GM18519 (cell line): ENCODE measurements around the gene CST6.
"Not testable (repeated sequence)": the region's sequence is repeated elsewhere in the genome, so short reads cannot be mapped to it uniquely, and the experiment has no call there.

Experiments
- ATAC-seq: cut with Tn5 transposase; IDR thresholded peaks from one replicate; pipeline ENCODE4 v1.9.1; 2021; ENCODE audit warnings: mild to moderate bottlenecking, moderate library complexity; ENCODE audit not compliant: unreplicated experiment, low FRiP score

Gene CST6

GRCh38 chr11:66012946-66013761 is 1.3 kb downstream of the CST6 start:
- ATAC-seq, result no peak

GRCh38 chr11:66013762-66014100 is 1.9 kb downstream of the CST6 start:
- no peak for ATAC-seq

GRCh38 chr11:66014804-66015453 is 3.1 kb downstream of the CST6 start:
- no peak for ATAC-seq

DNA sequence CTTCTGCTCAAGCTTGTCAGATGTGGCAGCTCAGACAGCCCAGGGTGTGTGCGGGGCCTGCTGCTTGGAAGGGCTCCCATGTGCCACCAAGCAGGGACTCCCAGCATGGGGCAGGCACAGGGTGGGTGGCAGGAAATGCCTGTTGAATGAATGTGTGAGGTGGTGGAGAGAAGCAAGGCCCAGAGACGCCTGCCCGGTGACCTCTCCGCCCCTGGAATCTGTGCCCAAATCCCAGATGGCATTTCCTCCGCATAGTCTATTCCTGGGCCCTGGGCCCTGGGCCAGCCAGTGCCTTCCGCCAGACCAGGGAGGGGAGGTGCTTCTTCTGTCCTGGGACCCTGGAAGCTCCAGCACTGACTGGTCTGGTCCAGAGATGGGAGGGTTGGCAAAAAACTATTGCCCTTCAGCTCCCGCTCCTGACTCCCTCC is 3.7 kb downstream of the CST6 start:
- no peak for ATAC-seq

DNA sequence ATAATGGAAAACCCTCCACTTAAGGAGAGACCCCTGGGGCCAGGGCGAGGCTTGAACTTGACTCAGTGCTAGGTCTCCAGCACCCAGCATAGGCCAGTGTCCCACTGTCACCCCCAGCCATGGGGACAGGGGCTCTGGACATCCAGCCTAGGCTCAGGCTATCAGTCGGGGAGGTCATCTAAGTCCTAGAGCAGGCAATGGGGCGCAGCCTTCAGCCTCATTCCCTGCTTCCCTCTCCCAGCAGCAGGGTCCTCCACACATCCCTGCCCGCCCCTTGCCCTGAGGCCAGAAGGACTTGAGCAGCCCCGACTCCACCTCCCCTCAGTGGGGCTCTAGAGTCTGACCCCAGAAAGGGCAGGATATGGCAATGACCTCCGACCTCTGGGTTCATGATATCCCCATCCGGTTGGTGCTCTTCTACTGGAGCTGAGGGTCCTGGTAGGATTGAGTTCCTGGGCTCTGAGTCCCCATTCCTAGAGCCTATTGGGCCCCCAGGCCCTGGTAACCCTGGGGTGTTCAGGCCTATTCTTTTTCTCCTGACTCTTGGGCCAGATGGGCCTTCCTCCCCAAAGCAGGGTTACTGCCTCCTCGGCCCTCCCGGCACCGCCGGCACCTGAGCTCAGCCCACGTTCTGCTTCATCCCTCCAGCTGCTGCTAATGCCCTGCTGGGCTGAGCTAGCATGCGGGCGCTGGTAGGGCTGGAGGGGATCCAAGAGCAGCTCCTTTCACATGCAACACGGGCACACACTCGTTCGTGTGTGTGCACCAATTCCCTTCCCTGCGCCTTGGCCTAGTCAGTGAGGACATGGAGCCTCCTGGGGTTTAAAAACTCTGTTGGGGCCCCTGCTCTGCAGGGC is 4.4 kb downstream of the CST6 start:
- no peak for ATAC-seq

DNA sequence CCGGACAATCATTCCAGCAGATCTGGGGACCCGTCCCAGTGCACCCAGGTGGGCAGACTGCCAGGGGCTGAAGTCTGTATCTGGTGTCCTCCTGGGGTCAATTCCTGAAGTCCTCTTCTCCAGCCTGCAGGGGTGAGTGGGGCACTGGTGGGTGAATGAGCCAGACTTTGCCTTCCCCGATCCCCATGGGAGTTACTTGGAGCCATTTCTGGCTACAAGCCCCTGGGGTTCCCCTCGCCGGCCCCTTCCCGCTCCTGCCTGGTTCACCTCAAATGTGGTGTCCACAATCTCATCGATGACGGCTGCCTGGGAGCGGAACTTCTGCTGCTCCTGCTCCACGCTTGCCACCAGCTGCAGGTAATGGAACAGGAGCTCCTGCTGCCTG is 5.0 kb downstream of the CST6 start:
- no peak for ATAC-seq

DNA sequence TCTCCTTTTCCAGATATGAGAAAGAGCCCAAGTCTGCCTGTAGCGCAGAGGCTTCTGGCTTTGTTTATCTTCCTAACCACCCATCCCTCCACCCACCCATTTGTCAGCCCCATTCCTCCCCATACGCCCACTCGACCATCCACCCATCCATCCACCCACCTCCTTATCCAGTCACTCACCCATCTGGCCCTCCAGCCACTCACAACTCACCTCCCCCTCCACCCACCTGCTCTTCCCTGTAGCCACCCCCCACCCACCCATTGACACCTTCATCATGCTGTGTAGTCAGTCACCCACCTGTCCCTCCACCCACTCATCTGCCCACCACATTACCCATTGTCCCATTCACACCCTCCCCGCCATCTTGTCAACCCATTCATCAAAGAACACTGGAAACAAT is 5.5 kb downstream of the CST6 start:
- ATAC-seq, result no peak

DNA sequence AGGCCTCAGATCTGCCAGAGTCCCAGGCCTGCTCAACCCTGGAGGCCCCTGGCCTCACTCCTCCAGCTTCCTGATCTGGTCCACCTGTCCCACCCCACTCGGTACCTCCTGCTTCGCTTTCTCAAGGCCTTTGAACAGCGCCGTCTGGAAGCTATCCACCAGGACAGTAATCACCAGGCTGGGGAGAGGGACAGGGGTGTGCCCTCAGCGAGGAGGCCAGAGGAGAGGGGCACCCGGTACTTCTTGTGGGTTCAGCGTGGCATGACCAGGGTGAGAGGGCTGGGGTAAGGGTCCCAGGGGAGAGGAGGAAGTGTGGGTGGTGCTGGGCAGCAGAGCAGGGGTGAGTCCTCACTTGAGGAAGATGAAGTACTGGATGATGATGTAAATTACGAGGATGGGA is 8.4 kb downstream of the CST6 start:
- ATAC-seq, result no peak

- ATAC-seq, result no peak
These were observed 9.0 kb downstream of the CST6 start for GRCh38 chr11:66020618-66021357.

- no peak for ATAC-seq
These were observed 10.8 kb downstream of the CST6 start for GRCh38 chr11:66022401-66023185.

DNA sequence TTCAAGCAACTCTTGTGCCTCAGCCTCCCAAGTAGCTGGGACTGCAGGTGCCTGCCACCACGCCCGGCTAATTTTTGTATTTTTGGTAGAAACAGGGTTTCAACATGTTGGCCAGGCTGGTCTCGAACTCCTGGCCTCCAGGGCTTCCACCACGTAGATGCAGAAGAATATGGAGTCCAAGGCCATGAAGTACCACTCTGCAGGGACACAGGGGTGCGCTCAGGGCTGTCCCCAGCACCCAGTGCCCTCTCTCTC is 11.3 kb downstream of the CST6 start:
- not testable (repeated sequence) for ATAC-seq

GRCh38 chr11:66026017-66026529 is 14.3 kb downstream of the CST6 start, which contains the start of gene CATSPER1:
Gene CATSPER1 (minus strand): TSS chr11:66026479. CDS start chr11:66026379, 100 bp downstream.
- ATAC-seq, result no peak

- ATAC-seq, result no peak
These were observed 21.3 kb downstream of the CST6 start for GRCh38 chr11:66032957-66033735.

DNA sequence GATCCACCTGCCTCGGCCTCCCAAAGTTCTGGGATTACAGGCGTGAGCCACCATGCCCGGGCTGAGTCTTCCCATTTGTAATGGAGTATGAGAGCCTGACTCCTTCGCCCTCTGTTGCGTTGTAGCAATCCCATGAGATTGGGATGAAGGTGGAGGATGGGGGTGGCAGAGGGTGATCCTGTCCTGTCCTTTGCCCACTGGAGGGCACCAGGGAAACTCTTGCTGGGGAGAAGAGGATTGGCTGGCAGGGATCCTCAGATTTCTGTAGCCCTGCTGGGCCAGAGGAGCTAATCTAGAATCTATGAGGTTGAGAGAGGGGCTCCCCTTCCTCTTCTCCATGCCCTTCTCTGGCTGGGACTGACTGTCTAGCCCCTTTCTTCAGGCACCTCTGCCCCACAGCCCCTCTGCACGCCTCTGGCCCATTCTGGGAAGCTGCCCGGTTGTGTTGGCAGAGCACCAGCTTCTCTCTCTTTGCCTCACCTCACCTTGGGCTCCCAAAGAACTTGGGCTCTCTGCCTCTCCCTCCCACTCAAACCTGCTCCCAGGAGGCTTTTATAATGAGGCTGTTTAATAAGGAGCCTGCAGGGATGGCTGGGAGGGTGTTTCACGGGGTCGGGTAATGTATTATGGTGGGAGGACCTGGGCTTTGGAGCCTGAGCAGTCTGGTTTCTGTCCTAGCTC is 24.0 kb downstream of the CST6 start:
- no peak for ATAC-seq

DNA sequence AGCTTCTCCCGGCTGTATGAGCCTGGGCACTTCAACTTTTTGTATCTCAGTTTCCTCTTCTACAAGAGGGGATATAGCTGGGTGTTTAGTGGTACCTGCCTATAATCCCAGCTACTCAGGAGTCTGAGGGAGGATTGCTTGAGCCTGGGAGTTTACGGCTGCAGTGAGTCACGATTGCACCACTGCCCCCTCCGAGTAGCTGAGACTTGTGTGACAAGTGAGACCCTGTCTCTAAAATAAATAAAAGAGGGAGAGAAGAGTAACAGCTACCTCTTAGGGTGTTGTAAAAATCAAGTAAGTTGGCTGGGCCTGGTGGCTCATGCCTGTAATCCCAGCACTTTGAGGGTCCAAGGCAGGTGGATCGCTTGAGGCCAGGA is 24.5 kb downstream of the CST6 start:
- no peak for ATAC-seq

DNA sequence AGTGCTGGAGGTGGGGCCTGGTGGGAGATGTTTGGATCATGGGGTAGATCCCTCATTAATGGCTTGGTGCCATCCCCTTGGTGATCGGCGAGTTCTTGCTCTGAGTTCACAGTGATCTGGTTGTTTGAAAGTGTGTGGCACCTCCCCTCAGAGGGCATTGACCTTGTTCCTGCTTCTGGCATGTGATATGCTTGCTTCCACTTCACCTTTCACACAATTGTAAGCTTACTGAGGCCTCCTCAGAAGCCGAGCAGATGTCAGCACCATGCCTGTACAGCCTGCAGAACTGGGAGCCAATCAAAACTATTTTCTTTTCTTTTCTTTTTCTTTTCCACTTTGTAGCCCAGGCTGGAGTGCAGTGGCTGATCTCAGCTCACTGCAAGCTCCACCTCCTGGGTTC is 25.5 kb downstream of the CST6 start:
- ATAC-seq, result no peak

DNA sequence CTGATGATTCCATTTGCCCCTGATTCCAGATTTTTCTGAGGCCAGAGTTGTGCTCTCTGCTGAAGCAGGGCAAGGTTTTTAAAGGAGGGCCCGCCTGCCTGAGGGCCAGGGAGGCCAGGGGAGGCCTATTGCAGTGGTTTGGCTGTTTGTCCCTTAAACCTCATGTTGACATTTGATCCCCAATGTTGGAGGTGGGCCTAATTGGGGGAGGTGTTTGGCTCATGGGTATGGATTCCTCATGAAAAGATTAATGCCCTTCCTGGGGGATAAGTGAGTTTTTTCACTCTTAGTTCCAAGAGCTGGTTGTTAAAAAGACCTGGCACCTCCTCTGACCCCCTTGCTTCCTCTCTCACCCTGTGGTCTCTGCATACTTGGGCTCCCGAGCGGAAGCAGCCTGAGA is 28.0 kb downstream of the CST6 start:
- no peak for ATAC-seq

DNA sequence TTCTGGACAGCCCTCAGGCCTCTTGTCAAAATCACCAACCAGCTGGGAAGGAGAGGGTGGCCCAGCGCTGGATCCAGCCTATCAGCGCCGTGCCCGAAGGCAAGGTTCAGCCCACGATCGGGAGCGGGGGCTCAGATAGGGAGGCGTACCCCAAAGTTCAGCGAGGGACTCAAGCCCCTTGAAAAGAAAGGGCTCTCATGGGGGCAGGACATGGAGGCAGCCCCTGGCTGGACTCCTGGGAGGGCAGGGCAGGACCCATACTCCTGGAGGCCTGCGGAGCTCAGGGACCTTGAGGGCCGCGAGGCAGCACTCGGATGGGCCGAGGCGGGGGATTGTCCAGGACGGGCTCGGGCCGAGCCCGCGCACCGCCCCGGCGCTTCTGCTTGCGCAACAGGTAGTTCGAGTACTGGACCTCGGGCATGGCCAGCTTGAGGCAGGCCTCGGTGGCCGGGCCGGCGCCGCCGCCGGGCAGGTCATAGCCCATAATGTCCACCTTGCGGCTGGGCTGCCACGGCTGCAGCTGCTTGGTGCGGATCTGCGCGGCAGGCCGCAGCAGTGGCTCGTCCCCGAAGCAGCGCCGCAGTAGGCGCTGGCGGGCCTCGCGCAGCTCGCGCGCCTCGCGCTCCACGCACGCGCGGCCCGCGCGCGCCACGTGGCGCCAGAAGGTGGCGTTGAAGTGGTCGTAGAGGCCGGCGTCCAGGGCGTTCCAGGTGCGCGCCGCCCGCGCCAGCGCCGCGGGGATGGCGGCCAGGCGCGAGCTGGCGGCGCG is 30.6 kb downstream of the CST6 start:
- no peak for ATAC-seq
